Adipocyte (in vitro differentiated cells): ENCODE measurements around the gene PLXNA1.

Experiments used
- DNase-seq: peaks from one replicate; pipeline ENCODE4 v3.0.0-alpha.2; 2015; ENCODE audit warnings: low read depth
- H3K27me3 ChIP-seq: replicated peaks from 2 replicates; pipeline ENCODE4 v1.7.0; 2013; ENCODE audit warnings: mild to moderate bottlenecking, low read length, moderate library complexity; ENCODE audit not compliant: control insufficient read depth, insufficient read depth
- H3K36me3 ChIP-seq: 2 replicates; pipeline ENCODE4 v1.7.0; 2013; ENCODE audit warnings: low read length, mild to moderate bottlenecking, moderate library complexity; ENCODE audit not compliant: control insufficient read depth, insufficient read depth, severe bottlenecking
- H3K4me1 ChIP-seq: 2 replicates; pipeline ENCODE4 v1.7.0; 2013; ENCODE audit warnings: mild to moderate bottlenecking, low read length, moderate library complexity; ENCODE audit not compliant: control insufficient read depth, insufficient read depth
- H3K4me3 ChIP-seq: 2 replicates; pipeline ENCODE4 v1.7.0; 2013; ENCODE audit warnings: mild to moderate bottlenecking, low read length, moderate library complexity
- H3K9ac ChIP-seq: 2 replicates; pipeline ENCODE4 v1.7.0; 2013; ENCODE audit warnings: mild to moderate bottlenecking, low read length, moderate library complexity
- H3K9me3 ChIP-seq: 2 replicates; pipeline ENCODE4 v1.7.0; 2013; ENCODE audit warnings: mild to moderate bottlenecking, low read length, moderate library complexity; ENCODE audit not compliant: control insufficient read depth

PLXNA1 gene

GRCh38 chr3:127006781-127007436, 24.0 kb downstream of the PLXNA1 start:
- Histone ChIP-seq H3K9ac (no peak overlapping the region), H3K4me3 (no peak overlapping the region), H3K36me3 (peaks cover 9% of the 10 kb centered on the region), H3K9me3 (no peaks in the 10 kb centered on the region), H3K4me1 (peaks cover 38% of the 10 kb centered on the region), H3K27me3 (no peaks in the 10 kb centered on the region)
- no peak for DNase-seq

GRCh38 chr3:127008236-127008635, 25.3 kb downstream of the PLXNA1 start:
- Histone ChIP-seq H3K4me3 (no peak overlapping the region), H3K9me3 (no peaks in the 10 kb centered on the region), H3K36me3 (peaks cover 21% of the 10 kb centered on the region), H3K4me1 (peaks cover 36% of the 10 kb centered on the region), H3K9ac (no peak overlapping the region), H3K27me3 (no peaks in the 10 kb centered on the region)
- no peak for DNase-seq

GRCh38 chr3:127009531-127009930, 26.6 kb downstream of the PLXNA1 start:
- Histone ChIP-seq H3K4me1 (peaks cover 32% of the 10 kb centered on the region), H3K36me3 (peaks cover 32% of the 10 kb centered on the region), H3K4me3 (no peak overlapping the region), H3K9me3 (no peaks in the 10 kb centered on the region), H3K27me3 (no peaks in the 10 kb centered on the region), H3K9ac (peak overlapping the region; percentile 87)
- no peak for DNase-seq

GRCh38 chr3:127011270-127011992, 28.5 kb downstream of the PLXNA1 start:
- Histone ChIP-seq H3K4me3 (peak overlapping the region; percentile 42), H3K36me3 (peaks cover 43% of the 10 kb centered on the region), H3K27me3 (no peaks in the 10 kb centered on the region), H3K9ac (peak overlapping the region; percentile 87), H3K4me1 (peaks cover 28% of the 10 kb centered on the region), H3K9me3 (no peaks in the 10 kb centered on the region)
- peak; percentile 87 for DNase-seq

GRCh38 chr3:127012091-127012490, 29.2 kb downstream of the PLXNA1 start:
- Histone ChIP-seq H3K9ac (peak overlapping the region; percentile 87), H3K36me3 (peaks cover 48% of the 10 kb centered on the region), H3K4me3 (no peak overlapping the region), H3K27me3 (no peaks in the 10 kb centered on the region), H3K9me3 (no peaks in the 10 kb centered on the region), H3K4me1 (peaks cover 28% of the 10 kb centered on the region)
- no peak for DNase-seq

- Histone ChIP-seq H3K27me3 (no peaks in the 10 kb centered on the region), H3K9ac (peak overlapping the region; percentile 87), H3K36me3 (peaks cover 50% of the 10 kb centered on the region), H3K4me1 (peaks cover 28% of the 10 kb centered on the region), H3K4me3 (no peak overlapping the region), H3K9me3 (no peaks in the 10 kb centered on the region)
- no peak for DNase-seq
These were observed 30.3 kb downstream of the PLXNA1 start for GRCh38 chr3:127013181-127013580.

- peaks cover 58% of the 10 kb centered on the region for H3K36me3 ChIP-seq
- peaks cover 31% of the 10 kb centered on the region for H3K4me1 ChIP-seq
- DNase-seq = no peak
- no peak overlapping the region for H3K4me3 ChIP-seq
- no peak overlapping the region for H3K9ac ChIP-seq
- H3K9me3 ChIP-seq = no peaks in the 10 kb centered on the region
- no peaks in the 10 kb centered on the region for H3K27me3 ChIP-seq
These were observed 31.0 kb downstream of the PLXNA1 start for GRCh38 chr3:127013758-127014535.

- Histone ChIP-seq H3K4me3 (no peak overlapping the region), H3K4me1 (peaks cover 39% of the 10 kb centered on the region), H3K9me3 (no peaks in the 10 kb centered on the region), H3K9ac (no peak overlapping the region), H3K36me3 (peaks cover 64% of the 10 kb centered on the region), H3K27me3 (no peaks in the 10 kb centered on the region)
- DNase-seq = no peak
These were observed 31.8 kb downstream of the PLXNA1 start for GRCh38 chr3:127014536-127015281.

- Histone ChIP-seq H3K9ac (no peak overlapping the region), H3K4me1 (peaks cover 35% of the 10 kb centered on the region), H3K27me3 (no peaks in the 10 kb centered on the region), H3K4me3 (no peak overlapping the region), H3K36me3 (peaks cover 72% of the 10 kb centered on the region), H3K9me3 (no peaks in the 10 kb centered on the region)
- DNase-seq = no peak
These were observed 32.5 kb downstream of the PLXNA1 start for GRCh38 chr3:127015282-127016042.

GRCh38 chr3:127016043-127016343, 33.1 kb downstream of the PLXNA1 start:
- H3K36me3 ChIP-seq = peaks cover 76% of the 10 kb centered on the region
- H3K27me3 ChIP-seq = no peaks in the 10 kb centered on the region
- H3K4me1 ChIP-seq = peaks cover 29% of the 10 kb centered on the region
- no peak overlapping the region for H3K9ac ChIP-seq
- DNase-seq = no peak
- H3K4me3 ChIP-seq = no peak overlapping the region
- H3K9me3 ChIP-seq = no peaks in the 10 kb centered on the region
